HG03039 (cell line): Measurements from ENCODE around the gene OGFR.

Source experiments
- ATAC-seq: cut with Tn5 transposase; IDR thresholded peaks from one replicate; pipeline ENCODE4 v1.9.1; 2021; ENCODE audit warnings: mild to moderate bottlenecking, moderate library complexity; ENCODE audit not compliant: unreplicated experiment

OGFR gene

DNA sequence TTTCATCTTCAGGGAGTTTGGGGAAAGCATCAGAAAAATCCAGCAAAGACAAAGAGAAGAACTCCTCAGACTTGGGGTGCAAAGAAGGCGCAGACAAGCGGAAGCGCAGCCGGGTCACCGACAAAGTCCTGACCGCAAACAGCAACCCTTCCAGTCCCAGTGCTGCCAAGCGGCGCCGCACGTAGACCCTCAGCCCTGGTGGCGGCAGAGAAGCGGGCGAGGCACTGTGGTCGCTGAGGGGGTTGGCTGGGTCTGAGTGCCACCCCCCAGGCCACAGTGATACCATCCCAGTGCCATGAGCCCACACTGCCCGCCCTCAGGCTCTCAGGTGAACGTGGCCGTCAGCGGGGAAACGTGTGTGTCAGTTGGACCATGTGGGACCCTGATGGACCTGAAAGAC, 5.2 kb upstream of the OGFR start:
- ATAC-seq = no peak

DNA sequence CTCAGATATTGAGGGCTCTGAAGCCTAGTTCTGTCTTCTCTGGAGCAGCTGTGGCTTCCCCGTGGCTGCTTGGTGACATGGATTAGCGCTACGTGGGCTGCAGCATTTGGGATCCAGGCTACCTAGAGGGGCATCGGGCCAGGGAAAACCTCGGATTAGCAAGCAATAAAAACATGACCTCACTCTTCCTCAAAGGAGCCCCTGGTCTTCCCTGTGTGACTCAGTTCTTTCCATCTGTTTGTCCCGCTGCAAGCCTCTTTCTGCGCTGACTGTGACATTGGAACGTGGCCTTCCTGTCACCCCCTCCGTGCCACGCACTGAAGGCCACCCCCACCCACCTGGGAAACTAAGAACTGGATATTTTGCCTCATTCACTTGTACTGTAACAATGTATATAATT, 4.8 kb upstream of the OGFR start:
- ATAC-seq = no peak

DNA sequence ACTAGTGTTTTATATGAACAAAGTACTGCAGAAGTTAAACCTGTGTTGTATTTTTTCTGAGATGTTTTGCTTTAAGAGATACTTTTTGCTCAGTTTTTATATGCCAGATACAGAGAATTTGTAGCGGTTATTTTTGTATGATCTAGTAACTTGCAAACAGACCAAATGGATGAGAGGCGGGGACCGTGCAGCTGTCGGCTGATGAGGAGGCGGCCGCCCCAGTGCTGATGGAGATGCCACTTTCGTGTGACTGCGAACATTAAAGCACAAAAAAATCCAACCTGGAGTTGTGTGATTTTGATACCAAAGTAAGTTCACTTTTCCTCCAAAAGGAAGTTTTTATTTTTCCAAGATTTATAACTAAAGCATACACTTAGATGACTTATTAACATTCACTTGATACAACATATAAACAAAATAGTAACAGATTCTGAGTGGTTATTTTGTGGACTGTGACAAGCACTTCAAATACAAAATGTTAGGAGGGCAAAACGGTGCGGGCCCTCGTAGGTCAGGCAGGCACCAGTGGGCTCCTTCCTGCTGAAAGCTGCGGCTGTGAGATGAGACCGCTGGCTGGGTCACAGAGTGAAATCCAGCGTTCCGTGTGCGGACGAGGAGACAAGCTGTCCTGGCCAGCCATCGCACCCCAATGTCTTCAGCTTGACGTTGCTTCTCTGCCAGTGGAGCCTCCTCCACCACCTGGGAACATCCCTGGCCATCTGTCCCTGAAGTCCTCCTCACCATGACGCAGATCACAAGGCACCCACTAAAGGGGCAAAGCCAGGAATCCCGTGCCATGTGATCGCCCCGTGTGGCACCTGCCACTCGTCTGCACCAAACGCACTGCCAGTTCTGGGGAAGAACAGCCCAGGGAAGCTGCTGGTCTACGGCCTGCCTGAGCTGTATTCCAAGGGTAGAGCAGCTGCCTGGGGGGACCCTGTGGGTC, 4.0 kb upstream of the OGFR start:
- no peak for ATAC-seq

DNA sequence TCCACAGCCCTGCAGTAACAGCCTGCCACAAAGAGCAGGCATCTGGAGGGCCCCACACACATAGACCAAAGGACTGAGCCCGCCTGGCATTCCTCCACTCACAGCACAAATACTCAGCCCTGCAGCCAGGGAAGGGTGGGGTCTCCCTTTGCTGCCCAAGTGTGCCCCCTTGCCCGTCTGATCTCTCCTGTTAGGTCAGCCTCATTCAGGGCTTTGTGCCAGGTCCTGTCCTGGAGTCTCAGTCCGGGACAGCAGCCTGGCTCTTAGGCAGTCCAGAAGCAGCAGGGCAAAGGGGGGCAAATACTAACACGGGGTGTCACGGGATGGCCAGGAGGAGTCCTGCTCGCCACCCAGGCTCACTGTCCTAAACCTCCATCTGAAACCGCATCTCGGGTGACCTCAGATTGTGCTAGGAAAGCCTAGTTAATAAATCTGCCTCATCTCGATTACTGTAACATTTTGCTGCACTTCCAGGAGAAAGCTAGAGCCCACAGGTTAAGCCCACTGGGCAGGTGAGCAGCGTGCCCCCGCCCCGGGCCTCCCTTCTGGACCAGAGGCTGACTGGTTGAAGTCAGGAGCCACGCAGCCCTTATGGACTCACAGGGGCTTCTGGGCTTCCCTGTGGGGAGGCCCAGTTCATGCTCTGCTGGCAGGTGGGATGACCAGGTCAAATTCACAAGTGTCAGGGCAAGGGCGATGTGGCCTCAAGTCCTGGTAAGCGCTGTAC, 3.2 kb upstream of the OGFR start:
- ATAC-seq = no peak

DNA sequence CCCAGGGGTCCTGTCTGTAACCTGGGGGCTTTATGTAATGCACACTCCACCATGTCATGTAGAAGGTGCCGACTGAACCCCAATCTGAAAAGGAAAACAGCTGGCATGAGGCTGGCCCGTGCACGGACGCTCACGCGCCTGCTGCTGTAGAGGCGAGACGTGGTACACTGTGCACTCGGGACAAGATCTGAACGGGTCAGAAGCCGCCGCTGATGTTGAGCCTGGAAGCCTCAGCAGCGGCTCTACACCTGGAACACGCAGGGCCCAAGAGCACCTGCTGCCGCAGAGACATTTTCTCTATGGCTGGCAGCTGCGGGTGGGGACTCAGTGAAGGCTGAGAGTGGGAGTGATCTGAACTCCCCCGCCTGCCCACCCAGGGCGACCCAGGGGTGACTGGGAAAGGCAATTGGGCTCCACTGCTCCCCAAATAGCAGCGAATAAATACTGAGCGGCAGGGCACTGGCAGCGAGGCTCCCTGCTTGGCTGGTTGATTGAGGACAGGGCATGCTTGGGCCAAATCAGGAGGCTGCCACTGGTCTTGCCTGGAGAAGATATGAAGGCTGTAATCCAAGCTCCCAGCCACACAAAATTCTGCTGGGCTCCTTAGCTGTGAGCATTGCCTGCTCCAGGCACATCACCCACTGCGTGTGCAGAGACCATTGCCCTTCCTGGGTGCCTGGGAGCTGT, 2.5 kb upstream of the OGFR start:
- ATAC-seq = no peak

DNA sequence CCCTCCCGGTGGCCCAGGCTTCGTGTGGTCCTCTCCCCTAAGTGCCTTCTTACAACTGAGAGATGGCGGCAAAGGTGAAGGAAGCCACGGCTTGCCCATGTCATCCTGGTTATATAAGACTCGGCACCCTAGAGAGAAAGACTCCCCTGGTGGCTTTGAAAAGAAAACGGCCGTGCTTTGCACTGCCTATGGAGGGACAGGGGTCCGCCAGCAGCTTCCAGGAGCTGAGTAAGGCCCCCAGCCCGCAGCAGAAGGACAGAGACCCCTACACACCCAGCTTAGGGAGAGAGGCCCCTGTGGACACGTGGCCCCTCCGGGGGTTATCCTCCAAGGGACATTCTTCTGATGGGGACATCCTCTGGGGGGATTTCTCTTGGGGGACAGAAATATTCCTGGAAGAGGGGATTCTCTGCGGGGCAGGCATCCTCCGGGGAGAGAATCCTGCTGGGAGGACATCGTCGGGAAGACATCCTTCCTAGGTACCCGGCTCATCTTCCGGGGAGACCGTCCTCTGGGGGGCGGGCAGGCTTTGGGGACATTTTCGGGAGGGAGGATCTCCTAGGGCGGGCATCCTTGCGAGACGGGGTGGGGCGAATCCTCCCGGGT, 511 bp upstream of the OGFR start:
- ATAC-seq = no peak

DNA sequence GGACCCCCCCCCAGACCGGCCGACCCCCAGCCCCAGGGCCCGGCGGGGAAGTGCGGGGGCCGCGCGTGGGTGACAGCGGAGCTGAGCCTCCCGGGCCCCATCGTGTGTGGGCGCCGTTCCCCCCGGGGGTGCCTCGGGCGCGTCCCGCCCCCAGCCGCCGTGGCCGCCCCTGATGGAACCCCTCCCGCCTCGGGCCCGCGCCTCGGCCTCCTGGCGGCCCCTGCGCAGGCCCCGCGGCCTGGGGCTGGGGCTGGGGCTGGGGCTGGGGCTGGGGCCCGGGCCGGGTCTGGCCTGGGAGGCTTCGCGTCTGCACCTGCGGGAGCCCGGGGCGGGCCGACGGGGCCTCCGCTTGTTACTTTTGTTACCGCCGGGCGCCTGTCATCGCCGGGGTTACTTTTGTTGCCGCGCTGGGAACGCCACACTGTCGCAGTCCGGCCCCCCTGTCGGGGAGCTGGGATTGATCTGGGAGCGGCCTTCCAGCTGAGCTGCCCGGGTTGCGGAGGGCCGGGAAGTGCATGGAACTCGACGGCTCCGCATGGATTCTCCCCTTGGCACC, 598 bp downstream of the OGFR start:
- peak; percentile 21 for ATAC-seq

DNA sequence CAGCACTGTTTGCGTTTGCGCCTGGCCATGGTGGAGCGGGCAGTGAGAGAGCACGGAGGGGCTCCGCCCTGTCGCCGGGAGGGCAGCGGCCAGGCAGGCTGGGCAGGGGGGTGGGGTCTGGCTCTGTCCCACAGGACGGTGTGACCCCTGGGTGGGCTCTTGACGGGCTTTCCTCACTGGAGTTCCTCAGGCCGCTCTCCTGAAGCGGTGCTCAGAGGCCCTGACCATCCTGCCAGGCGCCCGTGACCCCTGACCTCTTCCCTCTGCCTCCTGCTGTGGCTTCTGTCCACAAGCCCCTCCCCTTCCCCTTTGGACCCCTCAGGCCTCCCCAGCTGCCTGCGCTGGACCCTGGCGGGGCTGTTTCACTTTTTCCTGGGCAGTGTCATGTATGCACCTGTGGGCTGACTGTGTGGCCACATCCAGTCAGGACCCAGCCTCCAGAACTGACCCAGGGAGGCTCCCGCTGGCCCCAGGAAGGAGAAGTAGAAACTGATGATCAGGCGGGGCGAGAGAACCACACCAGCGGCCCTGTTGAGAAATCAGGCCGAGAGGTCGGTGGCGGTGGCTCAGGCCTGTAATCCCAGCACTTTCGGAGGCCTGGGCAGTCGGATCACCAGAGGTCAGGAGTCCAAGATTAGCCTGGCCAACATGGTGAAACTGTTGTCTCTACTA, 1.2 kb downstream of the OGFR start:
- no peak for ATAC-seq

DNA sequence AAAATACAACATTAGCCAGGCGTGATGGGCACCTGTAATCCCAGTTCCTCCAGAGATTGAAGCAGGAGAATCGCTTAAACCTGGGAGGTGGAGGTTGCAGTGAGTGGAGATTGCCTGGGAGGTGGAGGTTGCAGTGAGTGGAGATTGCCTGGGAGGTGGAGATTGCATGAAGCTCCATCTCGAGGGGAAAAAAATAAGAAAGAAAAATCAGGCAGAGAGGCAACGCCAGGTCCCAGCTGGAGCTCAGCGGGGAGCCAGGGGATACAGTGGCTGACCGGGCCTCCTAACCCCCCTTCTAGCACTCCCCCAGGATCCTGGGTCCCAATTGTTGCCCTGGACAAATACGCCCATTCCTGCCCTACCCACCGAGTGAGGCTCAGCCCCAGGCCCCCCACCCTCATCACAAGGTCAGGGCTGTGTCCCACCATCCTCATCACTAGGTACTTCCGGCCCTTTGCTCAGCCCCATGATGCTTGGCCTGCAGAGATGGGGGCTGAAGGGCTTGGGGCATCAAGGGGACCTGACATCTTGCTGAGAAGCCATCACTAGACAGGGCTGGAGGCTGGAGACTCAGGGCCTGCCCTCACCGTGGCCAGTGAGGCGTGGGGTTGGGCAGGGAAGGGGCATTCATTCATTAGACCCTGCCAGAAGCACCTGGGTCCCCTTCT, 1.9 kb downstream of the OGFR start:
- ATAC-seq = no peak

DNA sequence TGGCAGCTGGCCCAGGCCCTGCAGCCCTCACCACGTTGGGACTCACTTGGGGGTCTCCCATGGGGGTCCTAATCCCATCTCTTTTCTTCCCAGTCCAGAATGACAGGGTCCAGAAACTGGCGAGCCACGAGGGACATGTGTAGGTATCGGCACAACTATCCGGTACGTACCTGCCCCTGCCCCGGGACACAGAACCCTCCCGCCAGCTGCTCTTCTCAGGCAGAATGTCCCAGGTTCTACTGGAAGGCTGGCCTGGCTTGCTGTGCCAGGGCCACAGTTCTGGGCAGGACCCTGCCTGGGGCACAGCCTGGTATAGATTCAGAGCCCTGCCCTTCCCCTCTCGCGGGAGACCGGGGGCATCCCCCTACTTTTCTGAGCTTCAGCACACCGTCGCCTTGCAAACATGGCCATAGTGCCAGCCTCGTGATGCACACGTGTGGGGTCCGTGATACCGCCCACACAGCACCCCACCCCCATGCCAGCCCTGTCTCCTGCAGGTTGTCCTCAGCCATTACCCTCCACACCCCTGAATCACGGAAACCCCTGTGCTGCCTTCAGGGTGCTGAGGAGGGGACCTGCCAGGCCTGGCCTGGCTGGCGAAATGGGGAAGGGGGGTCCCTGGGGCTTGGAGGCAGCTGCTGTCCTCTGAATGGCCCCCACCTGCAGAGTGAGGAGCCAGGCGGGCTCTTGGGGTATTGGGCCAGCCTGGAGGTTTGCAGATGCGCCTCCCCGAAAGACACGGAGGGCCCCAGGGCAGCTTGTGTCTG, 3.0 kb downstream of the OGFR start:
- no peak for ATAC-seq

DNA sequence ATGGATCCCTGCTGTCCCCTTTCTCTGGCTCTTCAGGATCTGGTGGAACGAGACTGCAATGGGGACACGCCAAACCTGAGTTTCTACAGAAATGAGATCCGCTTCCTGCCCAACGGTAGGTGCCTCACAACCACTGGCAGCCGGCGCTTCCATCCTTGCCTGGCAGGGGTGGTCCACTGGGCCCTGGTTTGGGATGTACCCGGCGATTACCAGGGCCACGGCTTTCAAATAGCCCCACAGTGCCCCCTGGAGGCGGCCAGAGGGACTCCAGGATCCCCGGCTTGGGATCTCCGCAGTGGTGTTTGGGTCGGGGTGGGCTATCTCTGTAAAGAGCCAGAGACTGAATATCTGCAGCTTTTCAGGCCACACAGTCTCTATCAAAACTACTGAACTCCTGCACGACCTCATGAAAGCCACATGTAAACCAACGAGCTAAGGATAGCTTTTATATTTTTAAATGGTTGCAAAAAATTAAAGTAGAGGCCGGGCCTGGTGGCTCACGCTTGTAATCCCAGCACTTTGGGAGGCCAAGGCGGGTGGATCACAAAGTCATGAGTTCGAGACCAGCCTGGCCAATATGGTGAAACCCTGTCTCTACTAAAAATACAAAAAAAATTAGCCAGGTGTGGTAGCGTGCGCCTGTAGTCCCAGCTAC, 3.7 kb downstream of the OGFR start:
- no peak for ATAC-seq

DNA sequence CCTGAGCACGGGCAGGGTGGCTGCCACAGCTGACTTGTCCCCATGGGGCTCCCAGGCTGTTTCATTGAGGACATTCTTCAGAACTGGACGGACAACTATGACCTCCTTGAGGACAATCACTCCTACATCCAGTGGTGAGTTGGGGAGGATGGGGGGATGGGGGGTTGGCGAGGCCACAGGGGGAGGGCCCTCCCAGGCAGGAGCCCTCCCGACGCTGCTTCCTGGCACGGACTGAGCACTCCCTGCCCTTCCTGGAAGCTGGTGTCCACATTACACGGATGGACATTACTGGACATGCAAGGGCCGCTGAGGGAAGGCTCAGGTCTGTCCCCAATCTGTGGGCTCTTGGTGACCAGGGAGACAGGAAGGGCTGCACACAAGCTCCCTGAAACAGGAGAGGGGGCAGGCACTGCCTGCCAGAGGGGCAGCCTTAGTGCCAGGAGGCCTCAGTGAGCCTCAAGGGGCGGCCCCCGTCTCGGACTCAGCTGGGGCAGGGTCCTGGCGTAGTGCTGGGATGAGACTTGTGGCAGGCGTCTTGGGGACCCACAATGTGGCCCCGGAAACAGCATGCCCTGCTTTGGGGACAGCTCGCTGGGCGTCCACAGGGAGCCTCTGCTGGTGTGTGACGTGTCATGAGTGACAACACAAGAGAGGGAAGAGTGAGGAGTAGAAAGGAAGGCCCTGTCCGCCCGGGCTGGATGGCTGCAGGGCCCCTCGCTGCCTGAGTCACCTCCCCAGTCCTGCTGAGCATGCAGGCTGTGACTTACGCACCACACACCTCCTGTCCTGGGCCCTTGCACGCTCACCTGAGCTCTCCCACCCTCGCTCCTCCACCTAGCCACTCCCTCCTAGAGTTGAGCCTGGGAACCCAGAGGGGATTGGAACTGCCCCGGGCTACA, 5.1 kb downstream of the OGFR start:
- no peak for ATAC-seq

DNA sequence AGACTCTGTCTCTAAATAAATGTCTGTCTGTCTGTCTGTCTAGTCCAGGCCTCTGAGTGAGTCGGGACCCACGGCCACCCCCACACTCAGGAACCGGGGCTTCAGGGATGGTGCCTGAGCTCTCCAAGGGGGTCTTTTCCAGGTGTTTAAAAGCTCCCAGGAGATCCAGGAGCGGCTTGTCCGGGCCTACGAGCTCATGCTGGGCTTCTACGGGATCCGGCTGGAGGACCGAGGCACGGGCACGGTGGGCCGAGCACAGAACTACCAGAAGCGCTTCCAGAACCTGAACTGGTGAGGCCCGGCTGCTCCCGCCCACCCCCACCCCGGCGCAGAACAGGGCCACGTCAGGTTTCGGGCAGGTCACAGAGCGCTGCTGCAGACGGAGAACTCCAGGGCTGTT, 6.7 kb downstream of the OGFR start:
- no peak for ATAC-seq

DNA sequence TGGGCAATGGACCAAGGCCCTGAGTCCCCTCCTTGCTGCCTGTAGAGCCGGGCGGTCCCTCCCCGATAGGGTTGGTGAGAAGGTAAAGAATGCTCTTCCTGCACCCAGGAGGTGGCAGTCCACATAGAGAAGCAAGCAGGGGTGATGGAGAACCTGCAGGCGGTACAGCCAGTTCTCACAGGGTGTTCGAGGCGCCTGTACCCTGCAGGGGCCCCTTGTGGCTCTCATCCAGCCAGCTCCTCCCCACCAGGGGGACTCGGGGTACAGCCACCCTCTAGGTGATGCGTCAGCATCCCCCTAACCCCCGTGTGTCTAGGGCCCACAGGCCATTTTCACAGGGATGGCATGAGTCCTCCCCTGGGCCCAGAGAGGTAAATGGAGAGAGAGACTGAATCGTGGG, 7.1 kb downstream of the OGFR start:
- ATAC-seq = no peak

DNA sequence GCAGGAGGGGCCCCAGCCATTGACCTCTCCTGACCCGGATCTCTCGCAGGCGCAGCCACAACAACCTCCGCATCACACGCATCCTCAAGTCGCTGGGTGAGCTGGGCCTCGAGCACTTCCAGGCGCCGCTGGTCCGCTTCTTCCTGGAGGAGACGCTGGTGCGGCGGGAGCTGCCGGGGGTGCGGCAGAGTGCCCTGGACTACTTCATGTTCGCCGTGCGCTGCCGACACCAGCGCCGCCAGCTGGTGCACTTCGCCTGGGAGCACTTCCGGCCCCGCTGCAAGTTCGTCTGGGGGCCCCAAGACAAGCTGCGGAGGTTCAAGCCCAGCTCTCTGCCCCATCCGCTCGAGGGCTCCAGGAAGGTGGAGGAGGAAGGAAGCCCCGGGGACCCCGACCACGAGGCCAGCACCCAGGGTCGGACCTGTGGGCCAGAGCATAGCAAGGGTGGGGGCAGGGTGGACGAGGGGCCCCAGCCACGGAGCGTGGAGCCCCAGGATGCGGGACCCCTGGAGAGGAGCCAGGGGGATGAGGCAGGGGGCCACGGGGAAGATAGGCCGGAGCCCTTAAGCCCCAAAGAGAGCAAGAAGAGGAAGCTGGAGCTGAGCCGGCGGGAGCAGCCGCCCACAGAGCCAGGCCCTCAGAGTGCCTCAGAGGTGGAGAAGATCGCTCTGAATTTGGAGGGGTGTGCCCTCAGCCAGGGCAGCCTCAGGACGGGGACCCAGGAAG, 7.7 kb downstream of the OGFR start:
- ATAC-seq = no peak

DNA sequence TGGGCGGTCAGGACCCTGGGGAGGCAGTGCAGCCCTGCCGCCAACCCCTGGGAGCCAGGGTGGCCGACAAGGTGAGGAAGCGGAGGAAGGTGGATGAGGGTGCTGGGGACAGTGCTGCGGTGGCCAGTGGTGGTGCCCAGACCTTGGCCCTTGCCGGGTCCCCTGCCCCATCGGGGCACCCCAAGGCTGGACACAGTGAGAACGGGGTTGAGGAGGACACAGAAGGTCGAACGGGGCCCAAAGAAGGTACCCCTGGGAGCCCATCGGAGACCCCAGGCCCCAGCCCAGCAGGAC, 8.2 kb downstream of the OGFR start:
- no peak for ATAC-seq

DNA sequence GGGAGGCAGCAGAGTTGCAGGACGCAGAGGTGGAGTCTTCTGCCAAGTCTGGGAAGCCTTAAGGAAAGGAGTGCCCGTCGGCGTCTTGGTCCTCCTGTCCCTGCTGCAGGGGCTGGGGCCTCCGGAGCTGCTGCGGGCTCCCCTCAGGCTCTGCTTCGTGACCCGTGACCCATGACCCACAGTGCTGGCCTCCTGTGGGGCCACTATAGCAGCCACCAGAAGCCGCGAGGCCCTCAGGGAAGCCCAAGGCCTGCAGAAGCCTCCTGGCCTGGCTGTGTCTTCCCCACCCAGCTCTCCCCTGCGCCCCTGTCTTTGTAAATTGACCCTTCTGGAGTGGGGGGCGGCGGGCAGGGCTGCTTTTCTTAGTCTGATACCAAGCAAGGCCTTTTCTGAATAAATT, 9.0 kb downstream of the OGFR start:
- no peak for ATAC-seq
